ENCODE measurements around the gene CIAO1. TPM values are rescaled to one million over a fixed set of nuclear protein-coding genes. Genes with fewer than 3 reads are reported as not detected.

CIAO1 gene
- total RNA-seq, 2 donors from 2014 or later: 77.0 to 79.7 TPM

DNA sequence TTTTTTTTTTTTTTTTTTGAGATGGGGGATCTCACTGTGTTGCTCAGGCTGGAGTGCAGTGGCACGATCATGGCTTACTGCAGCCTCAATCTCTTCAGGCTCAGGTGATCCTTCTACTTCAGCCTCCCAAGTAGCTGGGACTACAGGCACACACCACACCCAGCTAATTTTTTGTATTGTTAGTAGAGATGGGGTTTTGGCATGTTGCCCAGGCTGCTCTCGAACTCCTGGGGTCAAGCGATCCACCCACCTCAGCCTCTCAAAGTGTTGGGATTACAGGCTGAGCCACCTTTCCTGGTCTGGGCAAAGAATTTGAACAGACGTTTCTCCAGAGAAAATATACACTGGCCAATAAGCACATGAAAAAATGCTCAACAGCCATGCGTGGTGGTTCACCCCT is 42.2 kb downstream of the CIAO1 start:
- Histone ChIP-seq H3K4me3 (no peak overlapping the region), H3K4me1 (peaks cover 0 to 15% of the 10 kb centered on the region in 2 donors), H3K27me3 (no peaks in the 10 kb centered on the region), H3K9me3 (no peaks in the 10 kb centered on the region), H3K36me3 (peaks cover 7% of the 10 kb centered on the region), H3K27ac (no peak overlapping the region)
- TF ChIP-seq, protein P1, sequence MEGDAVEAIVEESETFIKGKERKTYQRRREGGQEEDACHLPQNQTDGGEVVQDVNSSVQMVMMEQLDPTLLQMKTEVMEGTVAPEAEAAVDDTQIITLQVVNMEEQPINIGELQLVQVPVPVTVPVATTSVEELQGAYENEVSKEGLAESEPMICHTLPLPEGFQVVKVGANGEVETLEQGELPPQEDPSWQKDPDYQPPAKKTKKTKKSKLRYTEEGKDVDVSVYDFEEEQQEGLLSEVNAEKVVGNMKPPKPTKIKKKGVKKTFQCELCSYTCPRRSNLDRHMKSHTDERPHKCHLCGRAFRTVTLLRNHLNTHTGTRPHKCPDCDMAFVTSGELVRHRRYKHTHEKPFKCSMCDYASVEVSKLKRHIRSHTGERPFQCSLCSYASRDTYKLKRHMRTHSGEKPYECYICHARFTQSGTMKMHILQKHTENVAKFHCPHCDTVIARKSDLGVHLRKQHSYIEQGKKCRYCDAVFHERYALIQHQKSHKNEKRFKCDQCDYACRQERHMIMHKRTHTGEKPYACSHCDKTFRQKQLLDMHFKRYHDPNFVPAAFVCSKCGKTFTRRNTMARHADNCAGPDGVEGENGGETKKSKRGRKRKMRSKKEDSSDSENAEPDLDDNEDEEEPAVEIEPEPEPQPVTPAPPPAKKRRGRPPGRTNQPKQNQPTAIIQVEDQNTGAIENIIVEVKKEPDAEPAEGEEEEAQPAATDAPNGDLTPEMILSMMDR (IDR thresholded peaks at IDR 0.05): no peak
- no peak for DNase-seq (ENCODE audit: low spot score)

DNA sequence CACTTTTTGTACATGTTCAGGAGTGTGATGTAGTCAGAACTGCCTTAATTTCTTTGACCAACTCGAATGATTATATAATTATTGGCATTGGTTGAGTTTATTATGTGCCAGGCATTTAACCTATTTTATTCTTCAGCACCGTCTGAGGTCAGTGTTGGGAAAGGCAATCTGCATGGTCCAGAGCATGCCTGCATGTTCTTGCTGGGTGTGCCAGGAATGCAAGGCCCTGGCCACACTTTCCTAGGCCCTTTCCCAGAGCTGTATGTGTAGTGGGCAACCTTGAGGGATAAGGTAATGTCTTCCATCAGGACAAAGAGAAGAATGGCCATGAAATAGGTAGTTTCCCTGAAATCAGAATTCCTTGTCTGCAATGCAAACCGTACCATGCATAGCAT is 49.0 kb downstream of the CIAO1 start:
- H3K9me3 ChIP-seq: no peaks in the 10 kb centered on the region
- H3K27me3 ChIP-seq: no peaks in the 10 kb centered on the region
- no peak for DNase-seq (ENCODE audit: low spot score)
- H3K27ac ChIP-seq: no peak overlapping the region
- no peaks in the 10 kb centered on the region for H3K36me3 ChIP-seq
- TF ChIP-seq, protein P1 (IDR thresholded peaks at IDR 0.05): no peak
- no peak overlapping the region for H3K4me3 ChIP-seq
- no peaks in the 10 kb centered on the region for H3K4me1 ChIP-seq

DNA sequence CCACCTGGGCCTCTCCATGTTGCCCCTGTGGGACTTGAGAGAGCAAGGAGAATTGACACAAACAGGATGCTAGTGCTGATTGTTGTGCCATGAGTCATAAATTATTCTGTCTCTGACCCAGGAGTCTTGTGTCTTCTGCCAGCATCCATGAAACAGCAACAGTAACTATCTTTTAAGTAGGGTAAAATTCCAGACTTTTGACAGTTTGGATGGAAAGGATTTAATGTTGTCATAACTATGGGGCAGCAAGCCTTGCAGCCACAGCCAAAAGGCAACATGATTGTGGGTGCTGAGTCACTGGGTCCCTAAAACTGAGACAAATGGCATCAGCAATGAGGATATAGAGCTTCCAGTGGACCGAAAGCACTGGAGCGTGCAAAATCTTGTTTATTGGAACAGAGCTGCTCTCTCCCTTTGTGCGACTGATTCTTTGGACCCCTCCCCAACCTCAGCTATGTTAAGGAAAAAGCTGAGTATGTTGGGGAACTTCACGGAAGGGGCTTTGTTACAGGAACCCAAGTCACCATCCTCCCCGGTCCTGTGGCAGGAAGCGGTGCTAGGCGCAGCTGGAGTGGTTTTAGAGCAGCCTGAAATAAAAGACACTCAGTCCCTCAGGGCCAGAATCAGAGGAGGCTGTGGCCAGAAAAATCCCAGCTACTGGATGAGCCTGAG is 49.5 kb downstream of the CIAO1 start:
- no peak overlapping the region for H3K4me3 ChIP-seq
- TF ChIP-seq, protein P1 (IDR thresholded peaks at IDR 0.05): no peak
- no peaks in the 10 kb centered on the region for H3K9me3 ChIP-seq
- H3K27ac ChIP-seq: no peak overlapping the region
- no peaks in the 10 kb centered on the region for H3K27me3 ChIP-seq
- no peak for DNase-seq (ENCODE audit: low spot score)
- H3K36me3 ChIP-seq: no peaks in the 10 kb centered on the region
- no peaks in the 10 kb centered on the region for H3K4me1 ChIP-seq

DNA sequence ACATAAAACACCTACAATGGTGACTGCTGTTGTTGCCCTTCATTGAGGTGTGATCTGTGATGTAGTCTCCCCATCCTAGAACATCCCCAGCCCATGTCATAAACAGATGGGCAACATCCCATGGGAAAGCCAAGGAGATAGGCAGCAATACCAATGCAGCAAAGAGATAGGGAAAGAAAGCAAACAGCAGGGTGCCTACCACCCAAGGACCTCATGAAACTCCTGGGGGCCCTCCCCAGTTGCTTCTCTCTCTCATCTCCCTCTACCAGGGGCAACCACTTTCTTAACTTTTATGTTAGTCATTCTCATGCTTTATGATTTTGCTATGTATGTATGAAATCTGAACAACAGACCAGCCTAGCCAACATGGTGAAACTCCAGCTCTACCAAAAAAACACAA is 51.0 kb downstream of the CIAO1 start:
- Histone ChIP-seq H3K4me1 (peaks cover 0 to 8% of the 10 kb centered on the region in 2 donors), H3K36me3 (no peaks in the 10 kb centered on the region), H3K27me3 (no peaks in the 10 kb centered on the region)

DNA sequence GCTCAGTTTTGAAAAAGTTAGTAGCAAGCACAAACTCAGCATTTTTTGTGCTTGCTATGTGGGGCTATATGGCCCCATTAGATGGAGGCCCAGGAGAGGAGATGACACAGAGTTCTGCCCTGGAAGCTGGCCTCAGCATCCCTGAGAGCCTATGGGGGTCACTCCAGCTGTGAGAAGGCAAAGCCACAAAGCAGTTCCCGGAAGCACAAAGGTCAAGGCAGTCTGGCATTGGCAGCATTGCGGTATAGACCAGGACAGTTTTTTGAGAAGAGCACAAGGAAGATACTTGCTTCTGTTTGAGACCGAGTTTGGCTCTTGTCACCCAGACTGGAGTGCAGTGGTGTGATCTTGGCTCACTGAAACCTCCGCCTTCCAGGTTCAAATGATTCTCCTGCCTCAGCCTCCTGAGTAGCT is 51.6 kb downstream of the CIAO1 start:
- TF ChIP-seq, protein P1 (IDR thresholded peaks at IDR 0.05): no peak
- Histone ChIP-seq H3K4me1 (peaks cover 0 to 11% of the 10 kb centered on the region in 2 donors), H3K27me3 (no peaks in the 10 kb centered on the region)

More for the DNA sequence above, 51.0 kb downstream of the CIAO1 start:
- TF ChIP-seq, protein P1 (IDR thresholded peaks at IDR 0.05): no peak
- Histone ChIP-seq H3K9me3 (no peaks in the 10 kb centered on the region), H3K27ac (no peak overlapping the region), H3K4me3 (no peak overlapping the region)
- no peak for DNase-seq (ENCODE audit: low spot score)

DNA sequence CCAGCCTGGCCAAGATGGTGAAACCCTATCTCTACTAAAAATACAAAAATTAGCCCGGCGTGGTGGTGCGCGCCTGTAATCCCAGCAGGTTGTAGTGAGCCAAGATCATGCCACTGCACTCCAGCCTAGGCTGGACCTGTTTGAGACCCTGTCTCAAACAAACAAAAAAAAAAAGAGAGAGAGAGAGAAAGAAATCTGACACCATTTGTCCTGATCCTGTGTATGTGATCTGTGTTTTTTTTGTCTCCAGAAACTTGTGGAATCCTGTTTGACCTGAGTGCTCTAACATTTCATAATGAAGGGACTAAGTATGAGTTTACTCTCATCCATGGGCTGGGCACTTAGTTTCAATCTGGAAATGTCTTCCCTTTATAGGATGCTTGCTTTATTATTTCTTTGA is 52.7 kb downstream of the CIAO1 start:
- Histone ChIP-seq H3K4me3 (no peak overlapping the region), H3K27me3 (no peaks in the 10 kb centered on the region), H3K36me3 (no peaks in the 10 kb centered on the region), H3K4me1 (peaks cover 0 to 11% of the 10 kb centered on the region in 2 donors), H3K9me3 (no peaks in the 10 kb centered on the region), H3K27ac (no peak overlapping the region)
- TF ChIP-seq, protein P1 (IDR thresholded peaks at IDR 0.05): no peak
- no peak for DNase-seq (ENCODE audit: low spot score)

More for the DNA sequence above, 51.6 kb downstream of the CIAO1 start:
- no peaks in the 10 kb centered on the region for H3K36me3 ChIP-seq
- no peaks in the 10 kb centered on the region for H3K9me3 ChIP-seq
- H3K27ac ChIP-seq: no peak overlapping the region
- DNase-seq (ENCODE audit: low spot score): no peak
- no peak overlapping the region for H3K4me3 ChIP-seq
